Activated CD4-positive, alpha-beta T cell treated with anti-CD3 and anti-CD28 coated beads, Interleukin-2, amount 10 ng/mL, durations not matched to agents 24 days and 14 days (primary cell): ENCODE data around the gene PRELP. TPM values are rescaled to one million over a fixed set of nuclear protein-coding genes. Genes with fewer than 3 reads are reported as not detected.
"Not testable (repeated sequence)": the region's sequence is repeated elsewhere in the genome, so short reads cannot be mapped to it uniquely, and the experiment has no call there.

Source experiments
- DNase-seq: peaks from one replicate; pipeline ENCODE4 v3.0.0; 2022
- H3K27ac Mint-ChIP-seq: one replicate; pipeline ENCODE4 v1.8.0; 2022; ENCODE audit warnings: mild to moderate bottlenecking, mixed read lengths
- H3K27me3 Mint-ChIP-seq: one replicate; pipeline ENCODE4 v1.8.0; 2022; ENCODE audit warnings: mixed read lengths
- H3K36me3 Mint-ChIP-seq: one replicate; pipeline ENCODE4 v1.8.0; 2022; ENCODE audit warnings: low read depth, mild to moderate bottlenecking, mixed read lengths
- H3K4me1 Mint-ChIP-seq: one replicate; pipeline ENCODE4 v1.8.0; 2021; ENCODE audit warnings: mixed read lengths
- H3K4me3 Mint-ChIP-seq: one replicate; pipeline ENCODE4 v1.8.0; 2022; ENCODE audit warnings: mild to moderate bottlenecking, moderate library complexity, mixed read lengths
- H3K9me3 Mint-ChIP-seq: one replicate; pipeline ENCODE4 v1.8.0; 2021; ENCODE audit warnings: mixed read lengths
- intact Hi-C: fragments of 100-400 bp; cut with micrococcal nuclease; formaldehyde crosslinking; loops from one replicate; pipeline ENCODE4 v1.15.1; 2023
- total RNA-seq: library from RNA; stranded (reverse); gene quantifications from 2 replicates; pipeline ENCODE4 v1.2.3, GENCODE V29; 2022

PRELP gene
- total RNA-seq, 1 donor from 2014 or later: not detected

DNA sequence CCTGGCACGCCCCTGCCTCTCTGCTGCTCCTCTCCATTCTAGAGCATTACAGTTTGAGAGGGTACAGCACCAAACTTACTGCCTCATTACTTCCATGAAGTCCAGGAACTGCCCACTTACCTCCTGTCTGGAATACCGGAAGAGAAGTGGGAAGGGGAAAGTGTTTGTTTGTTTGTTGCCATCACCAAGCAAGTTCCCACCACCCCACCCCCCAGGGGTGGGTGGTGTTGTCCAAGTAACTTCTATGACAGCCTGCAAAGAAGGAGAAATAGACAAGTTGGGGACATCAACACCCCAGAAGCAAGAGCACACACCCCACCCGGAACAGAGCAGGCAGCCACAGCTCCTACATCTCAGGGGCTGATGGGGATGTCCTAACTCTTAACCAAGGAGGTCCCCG, 36.3 kb downstream of the PRELP start:
- Mint-ChIP-seq H3K9me3 (no peaks in the 10 kb centered on the region), H3K27me3 (peaks cover 2% of the 10 kb centered on the region), H3K4me1 (peaks cover 31% of the 10 kb centered on the region), H3K27ac (no peak overlapping the region), H3K4me3 (no peak overlapping the region), H3K36me3 (no peaks in the 10 kb centered on the region)
- DNase-seq: no peak
- intact Hi-C loops: loop anchor here (2.0 to 5.0 kb wide), 2 partner anchors 95 to 285 kb away; partner anchors contain the start of genes ZBED6 and ZC3H11A

GRCh38 chr1:203512517-203512847, 36.9 kb downstream of the PRELP start:
- no peaks in the 10 kb centered on the region for H3K36me3 Mint-ChIP-seq
- peaks cover 2% of the 10 kb centered on the region for H3K27me3 Mint-ChIP-seq
- H3K4me3 Mint-ChIP-seq: peak overlapping the region; percentile 68
- no peaks in the 10 kb centered on the region for H3K9me3 Mint-ChIP-seq
- intact Hi-C loops: loop anchor here (2.0 to 5.0 kb wide), 2 partner anchors 94 to 285 kb away; partner anchors contain the start of genes ZBED6 and ZC3H11A
- peak overlapping the region; percentile 96 for H3K27ac Mint-ChIP-seq
- peaks cover 30% of the 10 kb centered on the region for H3K4me1 Mint-ChIP-seq
- DNase-seq: no peak

DNA sequence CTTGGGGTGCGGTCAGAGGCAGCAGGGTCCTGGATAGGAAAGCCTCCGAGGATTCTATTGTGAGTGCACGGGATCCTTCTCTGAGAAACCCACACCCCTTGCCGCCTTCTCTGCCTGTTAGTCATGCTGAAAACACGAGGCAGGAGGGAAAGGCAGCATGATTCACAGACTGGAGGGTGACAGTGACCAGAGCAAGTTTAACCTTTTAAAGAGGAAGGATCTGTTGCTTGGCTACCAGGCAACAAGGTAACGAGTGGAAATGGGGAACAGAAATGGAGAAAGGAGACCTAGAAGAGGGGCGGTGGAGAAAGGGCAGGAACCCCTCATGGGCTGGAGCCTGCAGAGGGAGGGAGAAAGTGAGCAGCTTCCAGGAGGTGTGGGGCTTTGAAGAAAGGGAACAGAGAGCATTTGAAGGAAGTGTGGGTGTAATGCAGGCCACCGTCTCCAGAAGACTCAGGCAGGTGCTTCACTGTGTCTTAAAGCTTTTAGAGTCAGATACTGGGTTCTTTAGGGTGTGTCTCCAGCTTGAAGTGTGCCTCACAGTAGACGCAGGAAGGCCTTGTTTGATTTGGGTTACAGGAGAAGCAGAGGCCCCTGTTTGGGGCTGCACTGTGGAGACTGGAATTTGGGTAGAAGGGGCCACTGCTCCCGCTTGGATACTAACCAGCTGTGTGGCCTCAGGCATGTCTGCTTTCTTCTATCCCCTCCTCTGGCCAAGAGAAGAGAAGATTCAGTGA, 37.4 kb downstream of the PRELP start:
- DNase-seq: peak; percentile 71
- H3K27ac Mint-ChIP-seq: peak overlapping the region; percentile 96
- H3K4me3 Mint-ChIP-seq: peak overlapping the region; percentile 68
- no peaks in the 10 kb centered on the region for H3K9me3 Mint-ChIP-seq
- H3K36me3 Mint-ChIP-seq: no peaks in the 10 kb centered on the region
- H3K4me1 Mint-ChIP-seq: peaks cover 30% of the 10 kb centered on the region
- H3K27me3 Mint-ChIP-seq: peaks cover 2% of the 10 kb centered on the region
- intact Hi-C loops: loop anchor here (2.0 to 5.0 kb wide), 2 partner anchors 94 to 284 kb away; partner anchors contain the start of genes ZBED6 and ZC3H11A

- intact Hi-C loops: loop anchor here (2.0 to 5.0 kb wide), 2 partner anchors 93 to 284 kb away; partner anchors contain the start of genes ZBED6 and ZC3H11A
- DNase-seq: no peak
- Mint-ChIP-seq H3K4me3 (peak overlapping the region; percentile 68), H3K27me3 (peaks cover 2% of the 10 kb centered on the region), H3K36me3 (no peaks in the 10 kb centered on the region), H3K9me3 (no peaks in the 10 kb centered on the region), H3K27ac (peak overlapping the region; percentile 96), H3K4me1 (peaks cover 30% of the 10 kb centered on the region)
These were observed 38.0 kb downstream of the PRELP start for GRCh38 chr1:203513585-203514031.

DNA sequence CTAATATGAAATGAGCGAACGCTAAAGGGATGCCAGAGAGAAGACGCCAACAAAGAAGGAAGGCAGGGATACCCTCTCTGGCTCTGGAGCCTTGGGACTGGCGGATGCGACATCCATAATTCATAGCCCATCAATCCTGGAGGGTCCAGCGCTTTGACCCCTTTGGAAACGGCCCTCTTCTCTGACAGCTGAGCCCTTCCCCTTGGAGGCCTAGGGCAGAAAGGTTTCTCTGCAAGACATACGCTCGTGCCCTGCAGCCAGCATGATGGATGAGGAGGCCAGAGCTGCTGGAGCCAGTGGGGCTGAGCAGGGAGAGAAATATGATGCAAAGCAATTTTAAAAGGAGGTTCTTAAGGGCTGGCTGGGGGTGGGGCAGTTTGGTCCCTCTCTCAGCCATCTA, 40.6 kb downstream of the PRELP start:
- no peak for DNase-seq
- H3K9me3 Mint-ChIP-seq: no peaks in the 10 kb centered on the region
- intact Hi-C loops: no loop called here
- no peak overlapping the region for H3K4me3 Mint-ChIP-seq
- peaks cover 30% of the 10 kb centered on the region for H3K4me1 Mint-ChIP-seq
- peaks cover 2% of the 10 kb centered on the region for H3K27me3 Mint-ChIP-seq
- no peaks in the 10 kb centered on the region for H3K36me3 Mint-ChIP-seq
- H3K27ac Mint-ChIP-seq: no peak overlapping the region

DNA sequence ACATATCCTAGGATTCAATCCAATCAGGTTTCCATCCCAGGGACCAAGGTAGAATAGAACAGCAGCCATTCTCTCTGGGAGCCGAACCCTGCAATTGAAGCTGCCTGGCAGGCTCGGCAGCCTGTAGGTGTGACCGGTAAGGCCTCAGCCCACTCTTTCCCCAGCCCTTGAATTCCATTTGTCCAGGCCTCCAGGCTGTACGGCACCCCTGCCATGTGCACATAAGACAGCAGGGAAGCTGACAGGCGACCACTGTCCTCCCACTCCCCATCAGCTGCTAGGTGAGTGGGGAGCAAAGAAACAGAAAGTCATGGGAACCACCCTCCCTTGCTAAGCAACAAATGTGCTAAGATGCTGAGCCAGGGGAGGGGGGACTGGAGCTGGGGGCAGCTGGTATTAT, 41.3 kb downstream of the PRELP start:
- Mint-ChIP-seq H3K27ac (no peak overlapping the region), H3K4me3 (no peak overlapping the region), H3K4me1 (peaks cover 30% of the 10 kb centered on the region), H3K36me3 (no peaks in the 10 kb centered on the region), H3K9me3 (no peaks in the 10 kb centered on the region), H3K27me3 (peaks cover 2% of the 10 kb centered on the region)
- no peak for DNase-seq
- intact Hi-C loops: no loop called here

DNA sequence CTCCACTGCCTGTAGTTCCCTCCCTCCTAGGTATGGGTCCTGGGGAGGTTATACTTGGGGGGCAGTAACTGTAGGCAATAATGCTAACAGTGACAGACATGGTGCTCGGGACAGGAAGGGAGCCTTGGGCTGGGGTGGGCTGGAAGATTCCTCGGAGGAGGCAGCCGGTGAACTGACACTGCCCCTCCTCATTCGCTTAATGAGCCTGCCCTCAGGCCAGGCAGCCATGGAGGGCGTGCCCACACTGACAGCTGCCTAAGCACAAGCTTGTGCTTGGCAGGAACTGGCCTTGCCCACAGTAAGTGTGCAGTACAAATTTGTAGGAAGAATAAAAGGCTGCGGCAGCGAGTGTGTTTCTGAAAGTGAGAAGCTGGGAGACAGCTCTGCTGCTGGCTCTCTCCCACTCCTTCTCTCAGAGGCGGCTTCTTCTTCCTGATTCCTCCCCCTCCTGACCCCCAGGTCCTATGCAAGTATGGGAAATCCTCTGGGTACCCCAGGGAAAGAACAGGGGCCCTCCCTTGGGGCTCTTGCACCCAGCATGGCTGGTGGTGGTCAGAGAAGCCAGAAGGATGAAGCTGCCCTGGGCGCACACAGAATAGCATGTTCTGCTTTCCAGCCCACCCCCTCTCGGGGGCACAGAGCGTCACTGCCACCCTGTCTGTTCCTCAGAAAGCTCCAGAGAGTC, 42.0 kb downstream of the PRELP start:
- intact Hi-C loops: no loop called here
- no peaks in the 10 kb centered on the region for H3K9me3 Mint-ChIP-seq
- no peaks in the 10 kb centered on the region for H3K36me3 Mint-ChIP-seq
- no peak for DNase-seq
- peaks cover 2% of the 10 kb centered on the region for H3K27me3 Mint-ChIP-seq
- H3K4me1 Mint-ChIP-seq: peaks cover 26% of the 10 kb centered on the region
- H3K27ac Mint-ChIP-seq: no peak overlapping the region
- no peak overlapping the region for H3K4me3 Mint-ChIP-seq

- H3K27me3 Mint-ChIP-seq, H3K36me3 Mint-ChIP-seq, intact Hi-C loops, H3K9me3 Mint-ChIP-seq, H3K27ac Mint-ChIP-seq, H3K4me3 Mint-ChIP-seq, DNase-seq: not testable (repeated sequence)
- peaks cover 21% of the 10 kb centered on the region for H3K4me1 Mint-ChIP-seq
These were observed 42.5 kb downstream of the PRELP start for GRCh38 chr1:203518139-203518538.

DNA sequence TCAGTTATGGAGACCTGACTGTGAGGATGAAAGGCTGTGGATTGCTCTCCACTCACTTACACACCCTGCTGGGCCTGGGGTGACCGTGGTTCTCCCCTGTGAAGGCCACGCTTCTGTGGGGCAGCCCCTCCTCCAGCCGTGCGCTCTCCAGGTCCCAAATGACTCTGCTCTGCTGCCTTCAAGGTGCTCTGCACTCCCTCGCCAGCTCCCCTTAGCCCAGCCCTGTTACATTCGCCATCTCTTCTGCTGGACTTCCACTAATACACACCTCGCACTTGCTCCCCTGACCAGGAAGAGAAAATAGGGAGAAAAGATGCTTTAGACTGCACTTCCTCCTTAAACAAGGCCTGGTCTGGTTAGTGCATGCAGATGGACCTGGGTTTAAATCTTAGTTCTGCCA, 42.9 kb downstream of the PRELP start:
- no peak overlapping the region for H3K27ac Mint-ChIP-seq
- H3K4me1 Mint-ChIP-seq: peaks cover 17% of the 10 kb centered on the region
- DNase-seq: no peak
- H3K9me3 Mint-ChIP-seq: no peaks in the 10 kb centered on the region
- no peak overlapping the region for H3K4me3 Mint-ChIP-seq
- H3K36me3 Mint-ChIP-seq: no peaks in the 10 kb centered on the region
- peaks cover 2% of the 10 kb centered on the region for H3K27me3 Mint-ChIP-seq
- intact Hi-C loops: no loop called here

DNA sequence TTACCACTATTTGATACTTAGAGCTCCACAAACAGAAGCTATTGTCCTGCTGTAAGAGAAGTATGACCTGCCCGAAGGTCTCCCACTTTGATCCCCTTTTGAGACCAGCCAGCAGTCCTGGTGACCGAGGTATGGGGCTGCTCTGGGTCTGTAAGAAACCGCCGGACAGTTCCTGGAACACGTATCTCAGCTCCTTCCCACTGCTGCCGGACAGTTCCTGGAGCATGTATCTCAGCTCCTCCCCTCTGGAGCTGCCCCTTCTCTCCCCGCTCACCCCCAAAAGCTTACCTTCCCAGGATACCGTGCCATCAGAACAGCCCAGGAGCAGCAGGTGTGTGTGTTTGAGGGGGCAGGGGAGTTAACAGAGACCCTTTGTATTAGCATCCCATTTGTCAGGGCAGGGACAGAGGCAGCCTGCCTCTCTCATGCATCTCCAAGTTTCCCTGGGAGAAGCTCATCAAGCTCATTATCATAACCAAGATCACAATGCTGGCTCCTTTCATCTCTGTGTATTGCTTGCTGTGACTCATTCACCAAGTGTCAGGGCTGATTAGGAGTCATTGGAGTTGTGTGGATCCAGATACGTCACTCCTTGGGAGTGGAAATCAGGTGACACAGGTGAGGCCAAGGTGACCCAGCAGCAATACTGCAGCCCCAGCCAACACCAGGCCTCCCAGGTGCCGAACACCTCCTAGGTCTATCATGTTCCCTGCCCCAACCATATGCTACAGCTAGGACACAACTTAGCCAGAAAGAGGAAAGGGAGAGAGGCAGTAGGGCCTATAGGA, 43.6 kb downstream of the PRELP start:
- intact Hi-C loops: no loop called here
- Mint-ChIP-seq H3K36me3 (no peaks in the 10 kb centered on the region), H3K9me3 (no peaks in the 10 kb centered on the region), H3K27ac (no peak overlapping the region), H3K4me3 (no peak overlapping the region), H3K4me1 (peaks cover 10% of the 10 kb centered on the region), H3K27me3 (peaks cover 2% of the 10 kb centered on the region)
- DNase-seq: no peak

DNA sequence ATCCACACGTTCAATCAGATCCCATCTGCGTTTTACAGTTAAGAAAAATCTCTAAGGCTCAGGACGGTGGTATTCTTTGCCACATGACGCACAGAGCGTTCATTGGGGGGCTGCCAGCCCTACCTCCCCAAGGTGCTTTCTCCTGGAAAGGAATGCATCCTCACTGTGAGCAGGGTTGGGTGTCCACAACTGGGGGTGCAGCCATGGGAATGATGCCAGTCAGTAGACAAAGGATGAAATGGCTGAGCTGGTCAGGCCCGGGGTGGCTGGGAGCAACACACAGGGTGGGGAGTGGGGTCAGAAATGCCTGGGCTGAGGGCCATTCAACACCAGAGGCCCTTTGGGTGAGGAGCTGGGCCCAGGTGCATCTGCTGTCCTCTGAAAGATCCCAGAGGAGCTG, 44.3 kb downstream of the PRELP start:
- Mint-ChIP-seq H3K9me3 (no peaks in the 10 kb centered on the region), H3K36me3 (no peaks in the 10 kb centered on the region), H3K4me1 (peaks cover 6% of the 10 kb centered on the region), H3K27ac (no peak overlapping the region), H3K27me3 (peaks cover 2% of the 10 kb centered on the region), H3K4me3 (no peak overlapping the region)
- DNase-seq: no peak
- intact Hi-C loops: no loop called here

DNA sequence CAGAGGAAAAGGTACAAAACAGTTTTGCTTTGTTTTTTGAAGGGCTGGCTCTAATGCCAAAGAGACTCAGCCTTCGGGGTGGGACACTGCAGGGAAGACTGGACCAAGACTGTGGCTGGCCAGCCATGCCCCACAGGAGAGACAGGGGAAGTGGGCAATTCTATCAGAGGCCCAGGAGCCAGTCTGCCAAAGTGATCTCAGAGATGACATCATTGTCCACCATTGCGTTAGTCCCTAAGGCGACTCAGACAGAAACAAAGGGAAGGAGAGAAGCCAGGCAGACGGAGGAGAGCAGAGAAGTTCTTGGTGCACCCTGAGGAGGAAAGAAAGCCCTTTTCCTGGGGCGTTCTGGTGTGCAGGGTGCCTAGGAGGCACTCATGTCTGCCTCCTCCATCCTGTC, 44.7 kb downstream of the PRELP start:
- intact Hi-C loops: no loop called here
- Mint-ChIP-seq H3K9me3 (no peaks in the 10 kb centered on the region), H3K4me3 (no peak overlapping the region), H3K27ac (no peak overlapping the region), H3K27me3 (peaks cover 1% of the 10 kb centered on the region), H3K36me3 (no peaks in the 10 kb centered on the region), H3K4me1 (peaks cover 4% of the 10 kb centered on the region)
- no peak for DNase-seq

DNA sequence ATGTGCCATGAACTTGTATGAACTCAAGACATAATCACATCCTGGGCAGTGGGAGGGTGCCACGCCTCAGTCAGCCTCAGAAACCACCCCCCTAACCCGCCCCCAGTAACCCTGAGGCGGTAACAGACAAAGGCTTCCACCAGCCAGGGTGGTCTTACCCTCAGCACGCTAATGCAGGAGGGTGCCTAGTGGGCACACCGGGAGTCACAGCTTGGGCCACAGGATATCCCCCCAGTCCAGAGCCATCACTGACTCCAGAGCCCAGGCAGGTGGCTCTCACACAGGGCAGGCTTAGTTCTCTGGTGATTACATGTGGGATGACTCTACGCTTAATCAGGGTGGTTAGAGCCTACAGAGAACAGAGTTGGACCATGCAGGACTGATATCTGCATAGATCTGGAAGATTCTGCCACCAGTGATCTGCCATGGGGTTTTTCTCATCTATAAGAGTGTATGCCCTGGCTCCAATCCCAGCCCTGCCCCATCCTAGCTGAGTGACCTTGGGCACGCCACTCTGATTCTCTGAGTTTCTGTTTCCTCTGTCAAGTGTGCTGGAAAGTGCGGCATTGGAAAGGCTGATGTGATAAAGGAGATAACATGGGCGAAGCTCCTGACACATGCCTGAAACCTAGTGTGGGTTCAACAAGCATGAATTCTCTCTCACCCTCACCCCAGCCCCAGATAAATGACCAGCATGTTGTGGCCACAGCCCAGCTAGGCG, 45.6 kb downstream of the PRELP start:
- no peaks in the 10 kb centered on the region for H3K36me3 Mint-ChIP-seq
- DNase-seq: no peak
- H3K9me3 Mint-ChIP-seq: no peaks in the 10 kb centered on the region
- intact Hi-C loops: no loop called here
- no peak overlapping the region for H3K27ac Mint-ChIP-seq
- H3K4me1 Mint-ChIP-seq: no peaks in the 10 kb centered on the region
- no peaks in the 10 kb centered on the region for H3K27me3 Mint-ChIP-seq
- H3K4me3 Mint-ChIP-seq: no peak overlapping the region
